Bronchial epithelial cell (primary cell): ENCODE results near the gene ADI1. TPM values are rescaled to one million over a fixed set of nuclear protein-coding genes. Genes with fewer than 3 reads are reported as not detected.
"Not testable (repeated sequence)": the region's sequence is repeated elsewhere in the genome, so short reads cannot be mapped to it uniquely, and the experiment has no call there.

Experiments
- DNase-seq: peaks from one replicate; pipeline ENCODE4 v3.0.0-alpha.2; 2010; ENCODE audit warnings: low read depth
- FAIRE-seq: peaks from 2 replicates; lab custom pipeline; 2011; peaks lifted over from hg19 to GRCh38; lab: Jason Lieb, UNC
- H3K27me3 ChIP-seq: 2 replicates; pipeline ENCODE4 v1.5.1; 2011; ENCODE audit warnings: low read length; ENCODE audit not compliant: control insufficient read depth, insufficient read depth
- H3K36me3 ChIP-seq: 2 replicates; pipeline ENCODE4 v1.5.1; 2011; ENCODE audit warnings: low read length; ENCODE audit not compliant: control insufficient read depth, insufficient read depth
- H3K4me3 ChIP-seq: 2 replicates; pipeline ENCODE4 v1.5.1; 2011; ENCODE audit warnings: mild to moderate bottlenecking, low read depth, low read length, control low read depth
- total RNA-seq: library from RNA; depleted of rRNA; stranded (reverse); fragments of >200 nt; gene quantifications from 2 replicates; pipeline ENCODE4 v1.2.1, GENCODE V29; 2014
- TF ChIP-seq, protein P1 (sequence below): IDR thresholded peaks from 2 replicates; pipeline ENCODE4 v1.5.1; 2011; ENCODE audit warnings: mild to moderate bottlenecking, moderate library complexity, low read length, control low read depth, inconsistent platforms; ENCODE audit not compliant: insufficient read depth, severe bottlenecking

Gene ADI1
- total RNA-seq, 1 donor from 2014 or later = 29.5 TPM

DNA sequence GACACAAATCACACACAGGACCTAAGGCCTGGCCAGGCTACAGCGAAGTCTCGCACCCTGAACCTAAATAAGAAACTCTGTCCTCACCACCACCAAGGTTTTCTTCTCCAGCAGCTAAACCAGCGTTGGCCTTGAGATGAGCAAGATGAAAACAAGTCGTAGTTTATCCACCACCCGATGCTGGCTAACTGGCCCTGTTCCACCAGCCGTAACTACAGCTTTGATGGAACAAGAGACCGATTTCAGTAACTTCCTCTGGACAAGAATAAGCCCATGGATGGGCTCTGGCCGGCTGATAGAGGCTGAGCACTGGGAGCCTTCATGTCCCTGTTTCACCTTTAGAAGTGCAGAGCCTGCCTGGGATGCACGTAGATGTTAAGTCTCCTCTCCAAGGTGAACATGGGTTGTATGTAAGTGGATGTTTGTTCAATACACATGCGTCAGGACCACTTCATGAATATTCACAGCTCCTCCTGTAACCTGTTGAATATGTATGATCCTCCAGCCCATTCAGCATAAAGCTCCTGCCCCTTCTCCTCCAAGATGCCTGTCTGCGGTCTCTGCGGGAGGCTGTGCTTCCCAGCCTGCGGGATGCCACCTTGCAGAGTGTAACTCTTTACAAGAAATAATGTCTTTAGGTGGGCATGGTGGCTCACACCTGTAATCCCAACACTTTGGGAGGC lies 24.2 kb downstream of the ADI1 start:
- TF ChIP-seq, protein P1, sequence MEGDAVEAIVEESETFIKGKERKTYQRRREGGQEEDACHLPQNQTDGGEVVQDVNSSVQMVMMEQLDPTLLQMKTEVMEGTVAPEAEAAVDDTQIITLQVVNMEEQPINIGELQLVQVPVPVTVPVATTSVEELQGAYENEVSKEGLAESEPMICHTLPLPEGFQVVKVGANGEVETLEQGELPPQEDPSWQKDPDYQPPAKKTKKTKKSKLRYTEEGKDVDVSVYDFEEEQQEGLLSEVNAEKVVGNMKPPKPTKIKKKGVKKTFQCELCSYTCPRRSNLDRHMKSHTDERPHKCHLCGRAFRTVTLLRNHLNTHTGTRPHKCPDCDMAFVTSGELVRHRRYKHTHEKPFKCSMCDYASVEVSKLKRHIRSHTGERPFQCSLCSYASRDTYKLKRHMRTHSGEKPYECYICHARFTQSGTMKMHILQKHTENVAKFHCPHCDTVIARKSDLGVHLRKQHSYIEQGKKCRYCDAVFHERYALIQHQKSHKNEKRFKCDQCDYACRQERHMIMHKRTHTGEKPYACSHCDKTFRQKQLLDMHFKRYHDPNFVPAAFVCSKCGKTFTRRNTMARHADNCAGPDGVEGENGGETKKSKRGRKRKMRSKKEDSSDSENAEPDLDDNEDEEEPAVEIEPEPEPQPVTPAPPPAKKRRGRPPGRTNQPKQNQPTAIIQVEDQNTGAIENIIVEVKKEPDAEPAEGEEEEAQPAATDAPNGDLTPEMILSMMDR = no peak
- peaks cover 3% of the 10 kb centered on the region for H3K36me3 ChIP-seq
- DNase-seq (no peak), FAIRE-seq (no peak)
- no peak overlapping the region for H3K4me3 ChIP-seq
- no peaks in the 10 kb centered on the region for H3K27me3 ChIP-seq

DNA sequence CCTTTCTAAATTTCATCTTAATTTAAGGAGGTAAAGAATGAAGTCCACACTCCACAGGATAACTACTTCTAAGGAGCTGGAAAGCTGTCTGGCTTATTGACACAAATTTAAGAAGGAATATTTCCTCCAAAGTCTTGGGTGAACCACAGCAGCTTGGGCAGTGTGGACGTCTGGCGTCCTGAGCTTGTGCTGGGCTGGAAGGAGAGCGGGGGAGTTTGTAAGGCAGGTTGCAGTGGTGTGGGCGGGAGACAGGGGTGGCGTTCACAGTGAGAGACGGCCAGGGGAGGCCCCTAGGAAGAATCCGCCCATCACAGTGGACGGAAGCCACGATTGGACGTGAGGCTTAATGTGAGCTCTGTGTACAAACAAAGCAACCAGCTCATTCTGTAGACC lies 25.7 kb downstream of the ADI1 start:
- DNase-seq = peak; percentile 57
- no peak for FAIRE-seq

DNA sequence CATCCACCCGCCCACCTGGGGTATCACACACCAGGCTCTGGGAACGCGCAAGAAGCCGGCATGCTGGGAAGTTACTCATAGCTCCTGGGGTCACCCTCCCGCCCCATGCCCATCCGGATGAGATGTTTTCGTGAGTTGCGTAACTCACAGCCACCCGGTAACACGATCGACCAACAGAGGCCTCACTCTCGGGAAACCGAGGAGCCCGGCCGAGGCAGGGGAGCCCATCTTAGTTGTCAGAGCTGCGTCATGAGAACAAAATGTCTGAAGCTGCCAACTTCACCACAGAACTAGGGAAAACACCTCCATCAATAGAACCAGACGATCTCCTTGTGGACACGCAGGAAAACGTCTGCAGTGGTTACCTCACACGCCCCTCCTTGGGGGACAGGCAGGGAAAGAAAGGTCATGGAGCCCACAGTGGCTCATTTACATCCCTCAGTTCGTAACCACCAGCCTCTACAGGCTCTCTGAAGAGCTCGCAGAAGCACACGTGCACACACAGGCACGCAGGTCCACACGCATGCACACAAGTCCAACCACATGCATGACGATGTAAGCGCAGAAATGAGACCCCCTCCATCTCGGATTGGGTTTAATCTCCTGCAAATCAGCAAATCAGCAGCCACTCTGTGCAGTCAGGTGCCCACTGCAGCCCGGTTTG lies 26.2 kb downstream of the ADI1 start:
- Histone ChIP-seq H3K27me3 (no peaks in the 10 kb centered on the region), H3K4me3 (no peak overlapping the region), H3K36me3 (no peaks in the 10 kb centered on the region)
- FAIRE-seq = no peak
- peak; percentile 16 for DNase-seq
- TF ChIP-seq, protein P1 = no peak

More for the DNA sequence above, 25.7 kb downstream of the ADI1 start:
- TF ChIP-seq, protein P1 = no peak
- H3K36me3 ChIP-seq = peaks cover 2% of the 10 kb centered on the region
- no peaks in the 10 kb centered on the region for H3K27me3 ChIP-seq
- H3K4me3 ChIP-seq = peak overlapping the region; percentile 14

DNA sequence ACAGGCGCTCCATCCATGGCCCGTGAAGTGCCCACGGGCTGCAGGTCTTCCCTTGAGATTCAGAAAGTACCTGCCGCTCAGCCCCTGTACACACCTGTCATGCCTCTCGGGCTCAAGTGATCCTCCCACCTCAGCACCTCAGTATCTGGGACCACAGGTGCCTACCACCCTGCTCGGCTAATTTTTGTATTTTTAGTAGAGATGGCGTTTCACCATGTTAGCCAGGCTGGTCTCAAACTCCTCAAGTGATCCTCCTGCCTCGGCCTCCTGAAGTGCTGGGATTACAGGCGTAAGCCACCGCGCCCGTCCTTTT lies 26.9 kb downstream of the ADI1 start:
- not testable (repeated sequence) for H3K4me3 ChIP-seq, H3K36me3 ChIP-seq, H3K27me3 ChIP-seq, FAIRE-seq, DNase-seq

DNA sequence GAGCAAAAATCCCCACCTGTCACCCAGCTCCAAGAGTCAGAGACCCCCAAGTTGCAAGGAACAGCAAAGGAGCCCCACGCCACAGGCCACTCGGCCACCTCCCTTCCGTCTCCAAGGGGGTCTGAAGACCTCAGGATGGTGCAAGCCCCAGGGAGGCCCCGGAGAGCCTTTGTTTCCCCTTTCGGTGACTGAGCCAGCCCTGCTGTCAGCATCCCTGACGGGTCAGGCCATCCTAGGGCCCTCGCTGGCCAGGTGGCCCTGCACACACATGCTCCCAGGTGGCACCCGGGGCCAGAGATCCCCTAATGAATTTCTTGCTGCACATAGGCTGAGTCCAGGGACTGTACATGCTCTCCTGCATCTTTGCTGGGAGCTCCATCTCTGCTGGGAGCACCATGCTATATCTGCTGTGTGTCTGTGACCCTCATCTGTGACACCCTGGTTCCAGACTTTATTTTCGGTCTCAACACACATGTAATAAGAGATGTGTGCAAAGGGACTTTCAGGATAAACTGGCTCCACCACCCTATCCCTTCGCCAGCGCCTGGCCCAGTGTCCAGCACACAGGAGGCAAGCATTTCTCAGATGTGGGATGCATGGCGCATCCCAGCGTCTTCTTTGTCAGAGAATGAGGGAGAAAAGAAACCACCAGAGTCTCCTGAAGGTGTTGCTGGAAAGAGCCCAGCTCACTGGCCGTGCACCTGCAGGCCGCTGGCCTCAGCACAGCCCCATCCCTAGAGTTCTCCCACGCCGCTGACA lies 27.4 kb downstream of the ADI1 start:
- Histone ChIP-seq H3K4me3 (no peak overlapping the region), H3K27me3 (no peaks in the 10 kb centered on the region), H3K36me3 (no peaks in the 10 kb centered on the region)
- TF ChIP-seq, protein P1 = no peak
- peak; percentile 23 for FAIRE-seq
- no peak for DNase-seq

DNA sequence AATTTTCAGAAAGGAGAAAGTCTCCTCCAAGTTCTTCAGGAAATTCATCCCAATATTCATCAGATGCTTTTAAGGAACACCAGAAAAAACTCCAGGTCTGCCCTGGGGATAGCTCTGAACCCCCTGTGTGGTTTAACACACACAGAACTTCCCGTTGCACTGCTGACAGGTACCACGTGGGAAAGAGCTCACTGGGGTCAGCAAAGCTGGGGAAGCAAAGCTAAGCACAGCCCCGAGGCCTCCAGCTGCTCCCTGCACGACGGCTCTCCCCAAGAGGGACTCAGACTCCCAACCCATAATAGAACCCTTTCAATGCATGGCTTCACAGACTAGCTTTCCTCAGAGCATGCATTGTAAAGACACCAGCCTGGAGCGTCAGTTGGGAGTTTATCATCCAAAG lies 28.0 kb downstream of the ADI1 start:
- no peak for DNase-seq
- no peaks in the 10 kb centered on the region for H3K27me3 ChIP-seq
- no peaks in the 10 kb centered on the region for H3K36me3 ChIP-seq
- TF ChIP-seq, protein P1 = no peak
- no peak overlapping the region for H3K4me3 ChIP-seq
- no peak for FAIRE-seq
